K562 (cell line): ENCODE measurements around the gene GTF2A2. TPM values are rescaled to one million over a fixed set of nuclear protein-coding genes. Genes with fewer than 3 reads are reported as not detected.
A peak's percentile ranks its signal among the peaks of the same experiment; 100 is the strongest.

Experiments
- ATAC-seq: fragments of 200-7000 bp; cut with Tn5 transposase; 3 replicates; pipeline ENCODE4 v1.9.1; 2020; ENCODE audit warnings: moderate library complexity
- BruUV-seq: library from RNA; stranded (reverse); fragments of 400-500 nt; replicated peaks from 2 replicates; lab custom pipeline; 2021; lab: Mats Ljungman, UMichigan
- CTCF ChIA-PET: fragments of 300-600 bp; formaldehyde crosslinking; extraction: SDS; loops from one replicate; lab custom pipeline; 2021; ENCODE audit warnings: low intra/inter-chr PET ratio; lab: Yijun Ruan, JAX
- POLR2A ChIA-PET: fragments of 300-600, 350-650 bp; sonication (Branson Sonifier 250); formaldehyde crosslinking; extraction: SDS; loops from one replicate; lab custom pipeline; 2021; ENCODE audit warnings: antibody characterized with exemption, inconsistent platforms; lab: Yijun Ruan, JAX
- DNase-seq, 4 experiments: peaks; one replicate each; pipeline versions ENCODE4 v3.0.0 to v3.0.0-alpha.2; 2011 to 2018; ENCODE audit warnings: low spot score in 3 of 4, mixed read lengths in 3 of 4; ENCODE audit errors: extremely low read depth in 1 of 4
- FAIRE-seq: peaks from 2 replicates; lab custom pipeline; 2011; peaks lifted over from hg19 to GRCh38; lab: Jason Lieb, UNC
- H2AFZ ChIP-seq: 2 replicates; pipeline ENCODE4 v1.6.0; 2011; ENCODE audit warnings: low read depth, low read length, control low read depth, inconsistent platforms
- H3K27ac ChIP-seq: fragments of 200-600 bp; 3 replicates; pipeline ENCODE4 v1.8.0; 2011; ENCODE audit warnings: low read depth, mild to moderate bottlenecking, control low read depth, inconsistent platforms, low read length, moderate library complexity, mixed read lengths; ENCODE audit errors: extremely low read depth
- H3K27me3 ChIP-seq, 2 experiments: fragments of 300-600 bp in 1 of 2; 2 replicates in 1 of 2; 3 replicates in 1 of 2; pipeline versions ENCODE4 v1.6.0 to v1.8.0; 2011; ENCODE audit warnings: inconsistent platforms in 2 of 2, low read length in 2 of 2, mild to moderate bottlenecking in 1 of 2, mixed read lengths in 1 of 2, moderate library complexity in 1 of 2; ENCODE audit not compliant: control insufficient read depth in 2 of 2, insufficient read depth in 2 of 2
- H3K36me3 ChIP-seq: fragments of 300-600 bp; 3 replicates; pipeline ENCODE4 v1.8.0; 2011; ENCODE audit warnings: mild to moderate bottlenecking, low read length, inconsistent platforms; ENCODE audit not compliant: control insufficient read depth, insufficient read depth
- H3K4me1 ChIP-seq, 2 experiments: fragments of 200-600 bp in 1 of 2; replicated peaks in 1 of 2; 2 replicates in 1 of 2; 3 replicates in 1 of 2; pipeline versions ENCODE4 v1.5.1 to v1.8.0; 2011; ENCODE audit warnings: inconsistent platforms in 2 of 2, low read length in 2 of 2, mild to moderate bottlenecking in 1 of 2, mixed read lengths in 1 of 2, moderate library complexity in 1 of 2; ENCODE audit not compliant: control insufficient read depth in 2 of 2, insufficient read depth in 2 of 2
- H3K4me2 ChIP-seq: 2 replicates; pipeline ENCODE4 v1.6.1; 2011; ENCODE audit warnings: low read length, control low read depth, inconsistent platforms, mixed read lengths; ENCODE audit not compliant: insufficient read depth
- H3K4me3 ChIP-seq: fragments of 200-600 bp; sonication (generic), shearing (Covaris generic); 2 replicates; pipeline ENCODE4 v1.5.1; 2016; ENCODE audit warnings: control low read depth, inconsistent platforms
- H3K79me2 ChIP-seq: fragments of 200-600 bp; 3 replicates; pipeline ENCODE4 v1.8.0; 2011; ENCODE audit warnings: low read length, inconsistent platforms; ENCODE audit not compliant: control insufficient read depth, insufficient read depth
- H3K9ac ChIP-seq, 2 experiments: 2 replicates each; pipeline versions ENCODE4 v1.6.0 to v1.6.1; 2011; ENCODE audit warnings: low read depth in 2 of 2, low read length in 2 of 2, control low read depth in 1 of 2, inconsistent platforms in 1 of 2, mild to moderate bottlenecking in 1 of 2, mixed read lengths in 1 of 2; ENCODE audit not compliant: insufficient read depth in 1 of 2
- H3K9me1 ChIP-seq: one replicate; pipeline ENCODE4 v1.6.0; 2011; ENCODE audit warnings: inconsistent platforms, mild to moderate bottlenecking, low read length, moderate library complexity; ENCODE audit not compliant: control insufficient read depth, insufficient read depth
- H3K9me3 ChIP-seq: replicated peaks from 2 replicates; pipeline ENCODE4 v1.5.1; 2011; ENCODE audit warnings: low read depth, low read length, inconsistent platforms; ENCODE audit not compliant: control insufficient read depth, insufficient read depth
- H4K20me1 ChIP-seq: replicated peaks from 2 replicates; pipeline ENCODE4 v1.6.1; 2011; ENCODE audit warnings: low read length, inconsistent platforms, mixed read lengths; ENCODE audit not compliant: control insufficient read depth, insufficient read depth
- C11orf30 ChIP-seq: fragments of 450-650 bp; IDR thresholded peaks from 2 replicates; pipeline ENCODE4 v1.6.1; 2016; ENCODE audit warnings: low read depth, mild to moderate bottlenecking
- JUND ChIP-seq, 2 experiments: IDR thresholded peaks; 2 replicates in 1 of 2; 3 replicates in 1 of 2; pipeline ENCODE4 v1.6.1; 2011; ENCODE audit warnings: borderline replicate concordance in 2 of 2, low read depth in 2 of 2, low read length in 2 of 2, improper control_type of control experiment in 1 of 2, missing biosample characterization in 1 of 2, missing genetic modification characterization in 1 of 2, missing genetic modification reagents in 1 of 2
- MAFF ChIP-seq: IDR thresholded peaks from 2 replicates; pipeline ENCODE4 v1.6.1; 2012; ENCODE audit warnings: low read length, improper control_type of control experiment
- MAFG ChIP-seq: fragments of 450-650 bp; conservative IDR thresholded peaks from 2 replicates; pipeline ENCODE4 v1.6.1; 2016; ENCODE audit warnings: missing genetic modification characterization, missing compliant biosample characterization
- PHB ChIP-seq: fragments of 250-450 bp; sonication (Bioruptor Pico); IDR thresholded peaks from 2 replicates; pipeline ENCODE4 v1.5.0; 2021
- PTTG1 ChIP-seq: fragments of 450-650 bp; IDR thresholded peaks from 2 replicates; pipeline ENCODE4 v1.6.1; 2016; ENCODE audit warnings: low read depth, mild to moderate bottlenecking, missing genetic modification characterization, missing compliant biosample characterization
- PYGO2 ChIP-seq: fragments of 450-650 bp; IDR thresholded peaks from 2 replicates; pipeline ENCODE4 v1.6.1; 2016; ENCODE audit warnings: mild to moderate bottlenecking, missing genetic modification characterization, moderate library complexity, missing compliant biosample characterization
- RBM39 ChIP-seq: fragments of 200-400 bp; formaldehyde crosslinking; optimal IDR thresholded peaks from 2 replicates; pipeline ENCODE3; 2018; ENCODE audit warnings: low read depth, low read length
- SNAPC5 ChIP-seq: fragments of 250-450 bp; sonication (Bioruptor Pico); IDR thresholded peaks from 2 replicates; pipeline ENCODE4 v1.8.0; 2021; ENCODE audit warnings: moderate library complexity, mild to moderate bottlenecking, inconsistent platforms
- SRSF1 ChIP-seq: fragments of 200-400 bp; formaldehyde crosslinking; IDR thresholded peaks from 2 replicates; pipeline ENCODE4 v1.6.1; 2017; ENCODE audit warnings: mild to moderate bottlenecking, low read depth, low read length, moderate library complexity
- ZBTB43 ChIP-seq: sonication (generic); formaldehyde crosslinking; IDR thresholded peaks from 2 replicates; pipeline ENCODE4 v1.8.0; 2023; ENCODE audit warnings: mild to moderate bottlenecking, missing genetic modification reagents
- ZNF316 ChIP-seq: fragments of 450-650 bp; IDR thresholded peaks from 2 replicates; pipeline ENCODE4 v1.6.1; 2016
- ZNF398 ChIP-seq: fragments of 250-450 bp; sonication (Bioruptor Pico); IDR thresholded peaks from 2 replicates; pipeline ENCODE4 v1.8.0; 2021; ENCODE audit warnings: moderate library complexity, mild to moderate bottlenecking, inconsistent platforms
- ZNF584 ChIP-seq: fragments of 200-800 bp; sonication (Bioruptor generic); IDR thresholded peaks from 2 replicates; pipeline ENCODE4 v1.6.1; 2016; ENCODE audit warnings: low read depth, mild to moderate bottlenecking, missing genetic modification characterization, missing compliant biosample characterization
- WGBS: fragments of 100-300 bp; shearing (Covaris generic); methylation state at CpG from one replicate; pipeline ENCODE4 v1.1.6; 2016; ENCODE audit warnings: low coverage, mixed read lengths; ENCODE audit not compliant: insufficient coverage; ENCODE audit errors: missing lambda C conversion rate; 5-methylcytosine and 5-hydroxymethylcytosine counted together
- in situ Hi-C: fragments of 300-500 bp; cut with MboI; formaldehyde crosslinking; loops from 4 replicates; pipeline ENCODE4 v1.15.0; 2018; ENCODE audit warnings: inconsistent platforms, mixed read lengths
- intact Hi-C: fragments of 100-400 bp; cut with micrococcal nuclease; formaldehyde crosslinking; loops from 2 replicates; pipeline ENCODE4 v1.14.2; 2022
- polyA plus RNA-seq, 8 experiments: library from polyadenylated mRNA; depleted of rRNA in 4 of 8; stranded (reverse) in 5 of 8; unstranded in 3 of 8; fragments of >200 nt; fragmentation: Nextera tagmentation in 2 of 8; fragmentation: Illumina TruSeq in 1 of 8; extraction: Ambion mirVana in 2 of 8; extraction: Trizol in 1 of 8; gene quantifications; 2 replicates each; pipeline versions ENCODE4 v1.2.1 to v1.2.3, GENCODE V29; 2011 to 2014; ENCODE audit warnings: inconsistent platforms in 1 of 8, missing spikeins in 1 of 8
- total RNA-seq, 7 experiments: library from RNA; depleted of rRNA in 6 of 7; stranded (reverse); fragments of >200 nt in 6 of 7; fragmentation: Illumina TruSeq in 2 of 7; extraction: Trizol in 2 of 7; gene quantifications; 2 replicates each; pipeline versions ENCODE4 v1.2.1 to v1.2.3, GENCODE V29; 2011 to 2021; ENCODE audit warnings: low replicate concordance in 1 of 7

The GTF2A2 gene
- total and polyA plus RNA-seq, 9 of the 15 experiments (the other 6 are each of a cell fraction or from before 2014, with no cell fraction given), result 128 to 656 (median 172) TPM

GRCh38 chr15:59678620-59679019, 21.3 kb upstream of the GTF2A2 start (continued):
- TF ChIP-seq ZNF398 (CRISPR knock-in tag), result no peak

GRCh38 chr15:59678172-59678571, 20.9 kb upstream of the GTF2A2 start:
- peak; percentile 19 for FAIRE-seq
- no peaks in the 10 kb centered on the region for H4K20me1 ChIP-seq
- in situ Hi-C loops (no loop called here), intact Hi-C loops (no loop called here)
- CTCF ChIA-PET, result no interaction called here
- no peak for TF ChIP-seq PTTG1 (tag)
- no peak for TF ChIP-seq RBM39
- peak; percentile 42 for TF ChIP-seq MAFF
- TF ChIP-seq MAFG (tag), result peak; percentile 57
- no peak for TF ChIP-seq ZNF584
- TF ChIP-seq C11orf30, result peak; percentile 57; the same call in 1 of the 2 replicates
- no peak for TF ChIP-seq SRSF1
- no peak for TF ChIP-seq PYGO2 (tag)
- TF ChIP-seq SNAPC5 (CRISPR knock-in tag), result no peak
- TF ChIP-seq ZBTB43 (CRISPR knock-in tag), result no peak
- TF ChIP-seq ZNF316, result peak; percentile 75
- TF ChIP-seq JUND (IDR thresholded peaks at IDR 0.05; ENCODE audit: borderline replicate concordance, low read depth, low read length), result no peak
- no peak for TF ChIP-seq JUND (tag; IDR thresholded peaks at IDR 0.05; ENCODE audit: borderline replicate concordance, low read depth, low read length)
- TF ChIP-seq PHB (CRISPR knock-in tag), result no peak
- POLR2A ChIA-PET, result interaction anchor here (1.8 kb wide), 1 partner anchor 11 kb away, joined by 7 read pairs; the partner anchor contains the start of gene BNIP2
- H3K79me2 ChIP-seq, result peaks cover 14% of the 10 kb centered on the region
- peaks cover 90% of the 10 kb centered on the region for H3K36me3 ChIP-seq
- no peak overlapping the region for H3K9ac ChIP-seq
- H3K4me2 ChIP-seq, result no peak overlapping the region
- H3K4me1 ChIP-seq, result no peaks in the 10 kb centered on the region
- BruUV-seq, result TSS peak; percentile 4
- H3K4me3 ChIP-seq, result no peak overlapping the region
- no peak for DNase-seq
- ATAC-seq, result no peak
- 95% methylated on average over 1 of the region's 1 CpG for WGBS
- no peak overlapping the region for H2AFZ ChIP-seq
- no peaks in the 10 kb centered on the region for H3K9me3 ChIP-seq
- H3K27ac ChIP-seq, result no peak overlapping the region
- no peaks in the 10 kb centered on the region for H3K9me1 ChIP-seq
- H3K27me3 ChIP-seq, result no peaks in the 10 kb centered on the region
